ENCODE measurements around the gene ASB10.

The ASB10 gene

GRCh38 chr7:151189038-151189437 lies 2.0 kb upstream of the ASB10 start:
- H3K27me3 ChIP-seq (ENCODE audit: control insufficient read depth, insufficient read depth, low read length, poor library complexity, severe bottlenecking), result no peaks in the 10 kb centered on the region
- 90 to 95% methylated on average over 4 of the region's 4 CpGs for WGBS, 2 experiments

GRCh38 chr7:151188252-151188542 lies 1.1 kb upstream of the ASB10 start:
- Histone ChIP-seq H3K9me3 (ENCODE audit: control insufficient read depth, low read length) (no peaks in the 10 kb centered on the region), H3K4me3 (ENCODE audit: insufficient read depth, low read depth, low read length) (no peak overlapping the region), H3K27ac (ENCODE audit: insufficient read depth, low read depth, low read length, poor library complexity, severe bottlenecking) (no peak overlapping the region), H3K36me3 (ENCODE audit: control insufficient read depth, insufficient read depth, low read length) (no peaks in the 10 kb centered on the region), H3K4me1 (ENCODE audit: control insufficient read depth, insufficient read depth, low read length) (peaks cover 3% of the 10 kb centered on the region), H3K27me3 (ENCODE audit: control insufficient read depth, insufficient read depth, low read length, poor library complexity, severe bottlenecking) (no peaks in the 10 kb centered on the region)
- WGBS, 2 experiments, result 63 to 72% methylated on average over 5 of the region's 5 CpGs

More at GRCh38 chr7:151189038-151189437, 2.0 kb upstream of the ASB10 start:
- peaks cover 3% of the 10 kb centered on the region for H3K4me1 ChIP-seq (ENCODE audit: control insufficient read depth, insufficient read depth, low read length)
- no peaks in the 10 kb centered on the region for H3K9me3 ChIP-seq (ENCODE audit: control insufficient read depth, low read length)
- H3K27ac ChIP-seq (ENCODE audit: insufficient read depth, low read depth, low read length, poor library complexity, severe bottlenecking), result no peak overlapping the region
- no peak overlapping the region for H3K4me3 ChIP-seq (ENCODE audit: insufficient read depth, low read depth, low read length)
- H3K36me3 ChIP-seq (ENCODE audit: control insufficient read depth, insufficient read depth, low read length), result no peaks in the 10 kb centered on the region

- Histone ChIP-seq H3K36me3 (ENCODE audit: control insufficient read depth, insufficient read depth, low read length) (no peaks in the 10 kb centered on the region), H3K27ac (ENCODE audit: insufficient read depth, low read depth, low read length, poor library complexity, severe bottlenecking) (no peak overlapping the region), H3K9me3 (ENCODE audit: control insufficient read depth, low read length) (no peaks in the 10 kb centered on the region), H3K4me3 (ENCODE audit: insufficient read depth, low read depth, low read length) (no peak overlapping the region), H3K4me1 (ENCODE audit: control insufficient read depth, insufficient read depth, low read length) (peaks cover 3% of the 10 kb centered on the region), H3K27me3 (ENCODE audit: control insufficient read depth, insufficient read depth, low read length, poor library complexity, severe bottlenecking) (no peaks in the 10 kb centered on the region)
- WGBS, 2 experiments, result 90 to 92% methylated on average over 22 of the region's 22 CpGs
Measured at GRCh38 chr7:151187409-151188251, 580 bp upstream of the ASB10 start.

GRCh38 chr7:151185762-151186639 lies 1.0 kb downstream of the ASB10 start:
- Histone ChIP-seq H3K9me3 (ENCODE audit: control insufficient read depth, low read length) (no peaks in the 10 kb centered on the region), H3K27me3 (ENCODE audit: control insufficient read depth, insufficient read depth, low read length, poor library complexity, severe bottlenecking) (no peaks in the 10 kb centered on the region), H3K36me3 (ENCODE audit: control insufficient read depth, insufficient read depth, low read length) (no peaks in the 10 kb centered on the region), H3K4me3 (ENCODE audit: insufficient read depth, low read depth, low read length) (no peak overlapping the region), H3K4me1 (ENCODE audit: control insufficient read depth, insufficient read depth, low read length) (peaks cover 3% of the 10 kb centered on the region), H3K27ac (ENCODE audit: insufficient read depth, low read depth, low read length, poor library complexity, severe bottlenecking) (no peak overlapping the region)
- 91 to 95% methylated on average over 16 of the region's 16 CpGs for WGBS, 2 experiments

GRCh38 chr7:151181011-151181431 lies 6.0 kb downstream of the ASB10 start:
- Histone ChIP-seq H3K27me3 (ENCODE audit: control insufficient read depth, insufficient read depth, low read length, poor library complexity, severe bottlenecking) (peaks cover 2% of the 10 kb centered on the region), H3K9me3 (ENCODE audit: control insufficient read depth, low read length) (no peaks in the 10 kb centered on the region), H3K27ac (ENCODE audit: insufficient read depth, low read depth, low read length, poor library complexity, severe bottlenecking) (no peak overlapping the region), H3K4me1 (ENCODE audit: control insufficient read depth, insufficient read depth, low read length) (no peaks in the 10 kb centered on the region), H3K36me3 (ENCODE audit: control insufficient read depth, insufficient read depth, low read length) (no peaks in the 10 kb centered on the region), H3K4me3 (ENCODE audit: insufficient read depth, low read depth, low read length) (no peak overlapping the region)
- 91 to 93% methylated on average over 22 of the region's 22 CpGs for WGBS, 2 experiments

- H3K27ac ChIP-seq (ENCODE audit: insufficient read depth, low read depth, low read length, poor library complexity, severe bottlenecking), result no peak overlapping the region
- no peak overlapping the region for H3K4me3 ChIP-seq (ENCODE audit: insufficient read depth, low read depth, low read length)
- H3K4me1 ChIP-seq (ENCODE audit: control insufficient read depth, insufficient read depth, low read length), result no peaks in the 10 kb centered on the region
- H3K9me3 ChIP-seq (ENCODE audit: control insufficient read depth, low read length), result no peaks in the 10 kb centered on the region
- peaks cover 6% of the 10 kb centered on the region for H3K27me3 ChIP-seq (ENCODE audit: control insufficient read depth, insufficient read depth, low read length, poor library complexity, severe bottlenecking)
- WGBS, 2 experiments, result 86 to 87% methylated on average over 4 of the region's 4 CpGs
- H3K36me3 ChIP-seq (ENCODE audit: control insufficient read depth, insufficient read depth, low read length), result no peaks in the 10 kb centered on the region
Measured at GRCh38 chr7:151179946-151180345, 7.1 kb downstream of the ASB10 start.

- H3K27ac ChIP-seq (ENCODE audit: insufficient read depth, low read depth, low read length, poor library complexity, severe bottlenecking), result no peak overlapping the region
- no peaks in the 10 kb centered on the region for H3K36me3 ChIP-seq (ENCODE audit: control insufficient read depth, insufficient read depth, low read length)
- peaks cover 6% of the 10 kb centered on the region for H3K27me3 ChIP-seq (ENCODE audit: control insufficient read depth, insufficient read depth, low read length, poor library complexity, severe bottlenecking)
- H3K9me3 ChIP-seq (ENCODE audit: control insufficient read depth, low read length), result no peaks in the 10 kb centered on the region
- no peak overlapping the region for H3K4me3 ChIP-seq (ENCODE audit: insufficient read depth, low read depth, low read length)
- 91% methylated on average over 8 of the region's 8 CpGs for WGBS, 2 experiments
- H3K4me1 ChIP-seq (ENCODE audit: control insufficient read depth, insufficient read depth, low read length), result no peaks in the 10 kb centered on the region
Measured at GRCh38 chr7:151179287-151179860, 7.7 kb downstream of the ASB10 start.

GRCh38 chr7:151178831-151179230 lies 8.2 kb downstream of the ASB10 start:
- no peak overlapping the region for H3K4me3 ChIP-seq (ENCODE audit: insufficient read depth, low read depth, low read length)
- H3K27ac ChIP-seq (ENCODE audit: insufficient read depth, low read depth, low read length, poor library complexity, severe bottlenecking), result no peak overlapping the region
- H3K36me3 ChIP-seq (ENCODE audit: control insufficient read depth, insufficient read depth, low read length), result no peaks in the 10 kb centered on the region
- WGBS, 2 experiments, result 71% methylated on average over 2 of the region's 2 CpGs
- no peaks in the 10 kb centered on the region for H3K9me3 ChIP-seq (ENCODE audit: control insufficient read depth, low read length)
- H3K4me1 ChIP-seq (ENCODE audit: control insufficient read depth, insufficient read depth, low read length), result no peaks in the 10 kb centered on the region
- peaks cover 6% of the 10 kb centered on the region for H3K27me3 ChIP-seq (ENCODE audit: control insufficient read depth, insufficient read depth, low read length, poor library complexity, severe bottlenecking)

- Histone ChIP-seq H3K4me1 (ENCODE audit: control insufficient read depth, insufficient read depth, low read length) (no peaks in the 10 kb centered on the region), H3K9me3 (ENCODE audit: control insufficient read depth, low read length) (peaks cover 2% of the 10 kb centered on the region), H3K4me3 (ENCODE audit: insufficient read depth, low read depth, low read length) (no peak overlapping the region), H3K27me3 (ENCODE audit: control insufficient read depth, insufficient read depth, low read length, poor library complexity, severe bottlenecking) (peaks cover 9% of the 10 kb centered on the region), H3K36me3 (ENCODE audit: control insufficient read depth, insufficient read depth, low read length) (no peaks in the 10 kb centered on the region), H3K27ac (ENCODE audit: insufficient read depth, low read depth, low read length, poor library complexity, severe bottlenecking) (no peak overlapping the region)
- 89 to 92% methylated on average over 9 of the region's 9 CpGs for WGBS, 2 experiments
Measured at GRCh38 chr7:151178236-151178635, 8.8 kb downstream of the ASB10 start.

- H3K4me1 ChIP-seq (ENCODE audit: control insufficient read depth, insufficient read depth, low read length), result no peaks in the 10 kb centered on the region
- peaks cover 2% of the 10 kb centered on the region for H3K9me3 ChIP-seq (ENCODE audit: control insufficient read depth, low read length)
- no peaks in the 10 kb centered on the region for H3K36me3 ChIP-seq (ENCODE audit: control insufficient read depth, insufficient read depth, low read length)
- peaks cover 15% of the 10 kb centered on the region for H3K27me3 ChIP-seq (ENCODE audit: control insufficient read depth, insufficient read depth, low read length, poor library complexity, severe bottlenecking)
- no peak overlapping the region for H3K4me3 ChIP-seq (ENCODE audit: insufficient read depth, low read depth, low read length)
- WGBS, 2 experiments, result 88 to 91% methylated on average over 1 of the region's 1 CpG
- H3K27ac ChIP-seq (ENCODE audit: insufficient read depth, low read depth, low read length, poor library complexity, severe bottlenecking), result no peak overlapping the region
Measured at GRCh38 chr7:151177310-151177709, 9.7 kb downstream of the ASB10 start.

Data from ectodermal cell (in vitro differentiated cells).